Measurements from ENCODE around the gene IPO11.

- TF ChIP-seq, protein P1, sequence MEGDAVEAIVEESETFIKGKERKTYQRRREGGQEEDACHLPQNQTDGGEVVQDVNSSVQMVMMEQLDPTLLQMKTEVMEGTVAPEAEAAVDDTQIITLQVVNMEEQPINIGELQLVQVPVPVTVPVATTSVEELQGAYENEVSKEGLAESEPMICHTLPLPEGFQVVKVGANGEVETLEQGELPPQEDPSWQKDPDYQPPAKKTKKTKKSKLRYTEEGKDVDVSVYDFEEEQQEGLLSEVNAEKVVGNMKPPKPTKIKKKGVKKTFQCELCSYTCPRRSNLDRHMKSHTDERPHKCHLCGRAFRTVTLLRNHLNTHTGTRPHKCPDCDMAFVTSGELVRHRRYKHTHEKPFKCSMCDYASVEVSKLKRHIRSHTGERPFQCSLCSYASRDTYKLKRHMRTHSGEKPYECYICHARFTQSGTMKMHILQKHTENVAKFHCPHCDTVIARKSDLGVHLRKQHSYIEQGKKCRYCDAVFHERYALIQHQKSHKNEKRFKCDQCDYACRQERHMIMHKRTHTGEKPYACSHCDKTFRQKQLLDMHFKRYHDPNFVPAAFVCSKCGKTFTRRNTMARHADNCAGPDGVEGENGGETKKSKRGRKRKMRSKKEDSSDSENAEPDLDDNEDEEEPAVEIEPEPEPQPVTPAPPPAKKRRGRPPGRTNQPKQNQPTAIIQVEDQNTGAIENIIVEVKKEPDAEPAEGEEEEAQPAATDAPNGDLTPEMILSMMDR (conservative IDR thresholded peaks at IDR 0.05; ENCODE audit: low read depth, low read length): no peak
- no peak for TF ChIP-seq EZH2 (IDR thresholded peaks at IDR 0.05; ENCODE audit: low read length, unreplicated experiment)
Measured at GRCh38 chr5:62504129-62504528, 91.6 kb downstream of the IPO11 start.
